GM23338 (cell line): ENCODE data around the gene CDK5RAP2. TPM values are rescaled to one million over a fixed set of nuclear protein-coding genes. Genes with fewer than 3 reads are reported as not detected.

Source experiments
- ATAC-seq: fragments of 200-7000 bp; cut with Tn5 transposase; 3 replicates; pipeline ENCODE4 v1.9.1; 2020
- DNase-seq: peaks from one replicate; pipeline ENCODE4 v3.0.0-alpha.2; 2015; ENCODE audit warnings: low spot score
- H2AFZ ChIP-seq: fragments of 200-600 bp; sonication (generic); 2 replicates; pipeline ENCODE4 v1.8.0; 2016; ENCODE audit warnings: antibody characterized with exemption, mild to moderate bottlenecking, moderate library complexity
- H3F3A ChIP-seq: fragments of 200-600 bp; sonication (generic); replicated peaks from 2 replicates; pipeline ENCODE4 v1.8.0; 2017; ENCODE audit warnings: antibody characterized with exemption, mixed run types, low read depth
- H3K27ac ChIP-seq: fragments of 200-600 bp; sonication (generic); 2 replicates; pipeline ENCODE4 v1.6.1; 2016; ENCODE audit warnings: low read depth
- H3K27me3 ChIP-seq: fragments of 200-600 bp; sonication (generic); 2 replicates; pipeline ENCODE4 v1.8.0; 2016; ENCODE audit warnings: mild to moderate bottlenecking, mixed run types, moderate library complexity; ENCODE audit not compliant: insufficient read depth
- H3K36me3 ChIP-seq: fragments of 200-600 bp; sonication (generic); 2 replicates; pipeline ENCODE4 v1.8.0; 2016; ENCODE audit warnings: mild to moderate bottlenecking; ENCODE audit not compliant: insufficient read depth
- H3K4me1 ChIP-seq: fragments of 200-600 bp; sonication (generic); 2 replicates; pipeline ENCODE4 v1.8.0; 2016; ENCODE audit warnings: mild to moderate bottlenecking, moderate library complexity; ENCODE audit not compliant: insufficient read depth
- H3K4me2 ChIP-seq: fragments of 200-600 bp; sonication (generic); 2 replicates; pipeline ENCODE4 v1.7.1; 2017; ENCODE audit warnings: mixed run types
- H3K4me3 ChIP-seq: fragments of 200-600 bp; sonication (generic); 2 replicates; pipeline ENCODE4 v1.6.1; 2016; ENCODE audit warnings: mixed run types
- H3K79me2 ChIP-seq: fragments of 200-600 bp; sonication (generic); replicated peaks from 2 replicates; pipeline ENCODE4 v1.8.0; 2017; ENCODE audit warnings: mild to moderate bottlenecking; ENCODE audit not compliant: insufficient read depth
- H3K9me2 ChIP-seq: fragments of 200-600 bp; sonication (generic); 2 replicates; pipeline ENCODE4 v1.8.0; 2017; ENCODE audit not compliant: insufficient read depth
- H4K20me1 ChIP-seq: fragments of 200-600 bp; sonication (generic); replicated peaks from 2 replicates; pipeline ENCODE4 v1.8.0; 2017; ENCODE audit warnings: mild to moderate bottlenecking; ENCODE audit not compliant: insufficient read depth
- H3K27ac Mint-ChIP-seq: 2 replicates; pipeline ENCODE4 v1.8.0; 2020; ENCODE audit warnings: inconsistent platforms, mild to moderate bottlenecking, moderate library complexity, mixed read lengths
- H3K27me3 Mint-ChIP-seq: 3 replicates; pipeline ENCODE4 v1.8.0; 2022; ENCODE audit warnings: low read depth, mild to moderate bottlenecking, moderate library complexity, mixed read lengths, inconsistent platforms; ENCODE audit not compliant: insufficient read depth, poor library complexity
- H3K36me3 Mint-ChIP-seq: 3 replicates; pipeline ENCODE4 v1.8.0; 2021; ENCODE audit warnings: low read depth, mild to moderate bottlenecking, inconsistent platforms, moderate library complexity, mixed read lengths
- H3K4me1 Mint-ChIP-seq: 3 replicates; pipeline ENCODE4 v1.8.0; 2020; ENCODE audit warnings: mild to moderate bottlenecking, inconsistent platforms, mixed read lengths
- H3K4me3 Mint-ChIP-seq: 3 replicates; pipeline ENCODE4 v1.8.0; 2021; ENCODE audit warnings: moderate library complexity, mild to moderate bottlenecking, inconsistent platforms, mixed read lengths
- H3K9me3 Mint-ChIP-seq: 3 replicates; pipeline ENCODE4 v1.8.0; 2020; ENCODE audit warnings: moderate library complexity, mild to moderate bottlenecking, inconsistent platforms, mixed read lengths
- CREB1 ChIP-seq: fragments of 250-450 bp; sonication (Bioruptor Pico); IDR thresholded peaks from 2 replicates; pipeline ENCODE4 v1.5.0; 2020; ENCODE audit warnings: low read depth, mild to moderate bottlenecking, moderate library complexity
- ETS1 ChIP-seq: IDR thresholded peaks from 2 replicates; pipeline ENCODE4 v1.6.1; 2016; ENCODE audit warnings: antibody characterized with exemption
- EZH2 ChIP-seq: fragments of 200-600 bp; sonication (generic); IDR thresholded peaks from one replicate; pipeline ENCODE4 v1.8.0; 2017; ENCODE audit warnings: antibody characterized with exemption, mild to moderate bottlenecking, low read depth; ENCODE audit not compliant: unreplicated experiment
- EZH2phosphoT487 ChIP-seq: fragments of 200-600 bp; sonication (generic); IDR thresholded peaks from one replicate; pipeline ENCODE4 v1.8.1; 2018; ENCODE audit warnings: antibody characterized with exemption; ENCODE audit not compliant: unreplicated experiment
- JUNB ChIP-seq: IDR thresholded peaks from one replicate; pipeline ENCODE4 v1.6.1; 2016; ENCODE audit warnings: antibody characterized with exemption; ENCODE audit not compliant: unreplicated experiment
- NANOG ChIP-seq: IDR thresholded peaks from 2 replicates; pipeline ENCODE4 v1.6.1; 2016; ENCODE audit warnings: antibody characterized with exemption, borderline replicate concordance
- POLR2AphosphoS5 ChIP-seq: IDR thresholded peaks from 2 replicates; pipeline ENCODE4 v1.6.1; 2016; ENCODE audit warnings: antibody characterized with exemption, low read depth
- ZNF114 ChIP-seq: fragments of 250-450 bp; sonication (Bioruptor Pico); IDR thresholded peaks from 2 replicates; pipeline ENCODE4 v1.5.0; 2020; ENCODE audit warnings: mild to moderate bottlenecking, moderate library complexity
- ZNF331 ChIP-seq: fragments of 250-450 bp; sonication (Bioruptor Pico); IDR thresholded peaks from 2 replicates; pipeline ENCODE4 v1.5.0; 2020; ENCODE audit warnings: low read depth, mild to moderate bottlenecking, moderate library complexity
- polyA plus RNA-seq: library from polyadenylated mRNA; unstranded; fragments of >200 nt; fragmentation: Nextera tagmentation; extraction: Ambion mirVana; gene quantifications from 2 replicates; pipeline ENCODE4 v1.2.1, GENCODE V29; 2016
- total RNA-seq: library from RNA; depleted of rRNA; stranded (reverse); fragments of >200 nt; shearing (Covaris generic); gene quantifications from 2 replicates; pipeline ENCODE4 v1.2.3, GENCODE V29; 2014
- TF ChIP-seq, protein P1 (sequence below), 2 experiments: fragments of 200-600 bp in 1 of 2; sonication (generic) in 1 of 2; conservative IDR thresholded peaks; 2 replicates each; pipeline versions ENCODE4 v1.5.1 to v1.6.1; 2016 to 2017; ENCODE audit warnings: antibody characterized with exemption in 2 of 2, low read depth in 2 of 2, mild to moderate bottlenecking in 2 of 2, moderate library complexity in 1 of 2
- TF ChIP-seq, protein P2 (sequence below): IDR thresholded peaks from one replicate; pipeline ENCODE4 v1.6.1; 2018; ENCODE audit warnings: antibody characterized with exemption; ENCODE audit not compliant: unreplicated experiment
- TF ChIP-seq, protein P3 (sequence below): fragments of 250-450 bp; sonication (Bioruptor Pico); IDR thresholded peaks from 2 replicates; pipeline ENCODE4 v1.5.0; 2020; ENCODE audit warnings: mild to moderate bottlenecking, moderate library complexity

Gene CDK5RAP2
- total and polyA plus RNA-seq, 2 experiments from 2014 or later, result 50.7 to 65.7 TPM

DNA sequence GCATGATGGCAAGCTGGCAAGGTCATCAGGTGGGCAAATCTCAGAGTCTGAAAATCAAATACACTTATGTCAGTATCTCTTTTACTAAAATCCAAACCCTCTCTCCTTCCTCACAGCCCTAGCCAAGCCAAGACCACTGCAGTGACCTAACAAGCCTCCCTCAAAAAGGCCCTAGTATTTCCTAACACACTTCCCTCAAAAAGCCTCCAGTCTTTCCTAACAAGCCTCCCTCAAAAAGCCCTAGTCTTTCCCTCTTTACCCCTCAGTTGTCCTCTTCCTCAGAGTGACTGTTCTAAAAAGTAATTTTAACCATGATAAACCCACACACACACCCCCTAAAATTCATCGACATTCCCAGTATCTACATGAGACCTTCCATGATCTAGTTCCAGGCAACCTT lies 140.0 kb downstream of the CDK5RAP2 start:
- peaks cover 31% of the 10 kb centered on the region for H3K36me3 Mint-ChIP-seq
- no peak for DNase-seq
- no peaks in the 10 kb centered on the region for H3K9me3 Mint-ChIP-seq
- Histone ChIP-seq H3K9me2 (no peaks in the 10 kb centered on the region), H4K20me1 (0 out of 2 replicates have a peak, but pooled peaks cover 4% of the 10 kb centered on the region), H3K27ac (no peak overlapping the region), H3F3A (no peaks in the 10 kb centered on the region), H3K4me1 (peaks cover 2% of the 10 kb centered on the region; the same call in 1 of the 2 replicates), H3K4me2 (no peak overlapping the region), H3K27me3 (no peaks in the 10 kb centered on the region), H3K79me2 (no peaks in the 10 kb centered on the region), H2AFZ (no peak overlapping the region), H3K4me3 (no peak overlapping the region), H3K36me3 (peaks cover 8% of the 10 kb centered on the region; the same call in 1 of the 2 replicates)
- no peaks in the 10 kb centered on the region for H3K27me3 Mint-ChIP-seq
- TF ChIP-seq, protein P1, sequence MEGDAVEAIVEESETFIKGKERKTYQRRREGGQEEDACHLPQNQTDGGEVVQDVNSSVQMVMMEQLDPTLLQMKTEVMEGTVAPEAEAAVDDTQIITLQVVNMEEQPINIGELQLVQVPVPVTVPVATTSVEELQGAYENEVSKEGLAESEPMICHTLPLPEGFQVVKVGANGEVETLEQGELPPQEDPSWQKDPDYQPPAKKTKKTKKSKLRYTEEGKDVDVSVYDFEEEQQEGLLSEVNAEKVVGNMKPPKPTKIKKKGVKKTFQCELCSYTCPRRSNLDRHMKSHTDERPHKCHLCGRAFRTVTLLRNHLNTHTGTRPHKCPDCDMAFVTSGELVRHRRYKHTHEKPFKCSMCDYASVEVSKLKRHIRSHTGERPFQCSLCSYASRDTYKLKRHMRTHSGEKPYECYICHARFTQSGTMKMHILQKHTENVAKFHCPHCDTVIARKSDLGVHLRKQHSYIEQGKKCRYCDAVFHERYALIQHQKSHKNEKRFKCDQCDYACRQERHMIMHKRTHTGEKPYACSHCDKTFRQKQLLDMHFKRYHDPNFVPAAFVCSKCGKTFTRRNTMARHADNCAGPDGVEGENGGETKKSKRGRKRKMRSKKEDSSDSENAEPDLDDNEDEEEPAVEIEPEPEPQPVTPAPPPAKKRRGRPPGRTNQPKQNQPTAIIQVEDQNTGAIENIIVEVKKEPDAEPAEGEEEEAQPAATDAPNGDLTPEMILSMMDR (conservative IDR thresholded peaks at IDR 0.05; ENCODE audit: low read depth in 2 of 2), result no peak
- TF ChIP-seq EZH2phosphoT487 (no peak), NANOG (no peak), ETS1 (no peak), ZNF331 (CRISPR knock-in tag) (no peak), JUNB (no peak), POLR2AphosphoS5 (no peak), EZH2 (no peak), CREB1 (CRISPR knock-in tag) (no peak), ZNF114 (no peak)
- TF ChIP-seq, protein P2, sequence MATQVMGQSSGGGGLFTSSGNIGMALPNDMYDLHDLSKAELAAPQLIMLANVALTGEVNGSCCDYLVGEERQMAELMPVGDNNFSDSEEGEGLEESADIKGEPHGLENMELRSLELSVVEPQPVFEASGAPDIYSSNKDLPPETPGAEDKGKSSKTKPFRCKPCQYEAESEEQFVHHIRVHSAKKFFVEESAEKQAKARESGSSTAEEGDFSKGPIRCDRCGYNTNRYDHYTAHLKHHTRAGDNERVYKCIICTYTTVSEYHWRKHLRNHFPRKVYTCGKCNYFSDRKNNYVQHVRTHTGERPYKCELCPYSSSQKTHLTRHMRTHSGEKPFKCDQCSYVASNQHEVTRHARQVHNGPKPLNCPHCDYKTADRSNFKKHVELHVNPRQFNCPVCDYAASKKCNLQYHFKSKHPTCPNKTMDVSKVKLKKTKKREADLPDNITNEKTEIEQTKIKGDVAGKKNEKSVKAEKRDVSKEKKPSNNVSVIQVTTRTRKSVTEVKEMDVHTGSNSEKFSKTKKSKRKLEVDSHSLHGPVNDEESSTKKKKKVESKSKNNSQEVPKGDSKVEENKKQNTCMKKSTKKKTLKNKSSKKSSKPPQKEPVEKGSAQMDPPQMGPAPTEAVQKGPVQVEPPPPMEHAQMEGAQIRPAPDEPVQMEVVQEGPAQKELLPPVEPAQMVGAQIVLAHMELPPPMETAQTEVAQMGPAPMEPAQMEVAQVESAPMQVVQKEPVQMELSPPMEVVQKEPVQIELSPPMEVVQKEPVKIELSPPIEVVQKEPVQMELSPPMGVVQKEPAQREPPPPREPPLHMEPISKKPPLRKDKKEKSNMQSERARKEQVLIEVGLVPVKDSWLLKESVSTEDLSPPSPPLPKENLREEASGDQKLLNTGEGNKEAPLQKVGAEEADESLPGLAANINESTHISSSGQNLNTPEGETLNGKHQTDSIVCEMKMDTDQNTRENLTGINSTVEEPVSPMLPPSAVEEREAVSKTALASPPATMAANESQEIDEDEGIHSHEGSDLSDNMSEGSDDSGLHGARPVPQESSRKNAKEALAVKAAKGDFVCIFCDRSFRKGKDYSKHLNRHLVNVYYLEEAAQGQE, result no peak
- TF ChIP-seq, protein P3, sequence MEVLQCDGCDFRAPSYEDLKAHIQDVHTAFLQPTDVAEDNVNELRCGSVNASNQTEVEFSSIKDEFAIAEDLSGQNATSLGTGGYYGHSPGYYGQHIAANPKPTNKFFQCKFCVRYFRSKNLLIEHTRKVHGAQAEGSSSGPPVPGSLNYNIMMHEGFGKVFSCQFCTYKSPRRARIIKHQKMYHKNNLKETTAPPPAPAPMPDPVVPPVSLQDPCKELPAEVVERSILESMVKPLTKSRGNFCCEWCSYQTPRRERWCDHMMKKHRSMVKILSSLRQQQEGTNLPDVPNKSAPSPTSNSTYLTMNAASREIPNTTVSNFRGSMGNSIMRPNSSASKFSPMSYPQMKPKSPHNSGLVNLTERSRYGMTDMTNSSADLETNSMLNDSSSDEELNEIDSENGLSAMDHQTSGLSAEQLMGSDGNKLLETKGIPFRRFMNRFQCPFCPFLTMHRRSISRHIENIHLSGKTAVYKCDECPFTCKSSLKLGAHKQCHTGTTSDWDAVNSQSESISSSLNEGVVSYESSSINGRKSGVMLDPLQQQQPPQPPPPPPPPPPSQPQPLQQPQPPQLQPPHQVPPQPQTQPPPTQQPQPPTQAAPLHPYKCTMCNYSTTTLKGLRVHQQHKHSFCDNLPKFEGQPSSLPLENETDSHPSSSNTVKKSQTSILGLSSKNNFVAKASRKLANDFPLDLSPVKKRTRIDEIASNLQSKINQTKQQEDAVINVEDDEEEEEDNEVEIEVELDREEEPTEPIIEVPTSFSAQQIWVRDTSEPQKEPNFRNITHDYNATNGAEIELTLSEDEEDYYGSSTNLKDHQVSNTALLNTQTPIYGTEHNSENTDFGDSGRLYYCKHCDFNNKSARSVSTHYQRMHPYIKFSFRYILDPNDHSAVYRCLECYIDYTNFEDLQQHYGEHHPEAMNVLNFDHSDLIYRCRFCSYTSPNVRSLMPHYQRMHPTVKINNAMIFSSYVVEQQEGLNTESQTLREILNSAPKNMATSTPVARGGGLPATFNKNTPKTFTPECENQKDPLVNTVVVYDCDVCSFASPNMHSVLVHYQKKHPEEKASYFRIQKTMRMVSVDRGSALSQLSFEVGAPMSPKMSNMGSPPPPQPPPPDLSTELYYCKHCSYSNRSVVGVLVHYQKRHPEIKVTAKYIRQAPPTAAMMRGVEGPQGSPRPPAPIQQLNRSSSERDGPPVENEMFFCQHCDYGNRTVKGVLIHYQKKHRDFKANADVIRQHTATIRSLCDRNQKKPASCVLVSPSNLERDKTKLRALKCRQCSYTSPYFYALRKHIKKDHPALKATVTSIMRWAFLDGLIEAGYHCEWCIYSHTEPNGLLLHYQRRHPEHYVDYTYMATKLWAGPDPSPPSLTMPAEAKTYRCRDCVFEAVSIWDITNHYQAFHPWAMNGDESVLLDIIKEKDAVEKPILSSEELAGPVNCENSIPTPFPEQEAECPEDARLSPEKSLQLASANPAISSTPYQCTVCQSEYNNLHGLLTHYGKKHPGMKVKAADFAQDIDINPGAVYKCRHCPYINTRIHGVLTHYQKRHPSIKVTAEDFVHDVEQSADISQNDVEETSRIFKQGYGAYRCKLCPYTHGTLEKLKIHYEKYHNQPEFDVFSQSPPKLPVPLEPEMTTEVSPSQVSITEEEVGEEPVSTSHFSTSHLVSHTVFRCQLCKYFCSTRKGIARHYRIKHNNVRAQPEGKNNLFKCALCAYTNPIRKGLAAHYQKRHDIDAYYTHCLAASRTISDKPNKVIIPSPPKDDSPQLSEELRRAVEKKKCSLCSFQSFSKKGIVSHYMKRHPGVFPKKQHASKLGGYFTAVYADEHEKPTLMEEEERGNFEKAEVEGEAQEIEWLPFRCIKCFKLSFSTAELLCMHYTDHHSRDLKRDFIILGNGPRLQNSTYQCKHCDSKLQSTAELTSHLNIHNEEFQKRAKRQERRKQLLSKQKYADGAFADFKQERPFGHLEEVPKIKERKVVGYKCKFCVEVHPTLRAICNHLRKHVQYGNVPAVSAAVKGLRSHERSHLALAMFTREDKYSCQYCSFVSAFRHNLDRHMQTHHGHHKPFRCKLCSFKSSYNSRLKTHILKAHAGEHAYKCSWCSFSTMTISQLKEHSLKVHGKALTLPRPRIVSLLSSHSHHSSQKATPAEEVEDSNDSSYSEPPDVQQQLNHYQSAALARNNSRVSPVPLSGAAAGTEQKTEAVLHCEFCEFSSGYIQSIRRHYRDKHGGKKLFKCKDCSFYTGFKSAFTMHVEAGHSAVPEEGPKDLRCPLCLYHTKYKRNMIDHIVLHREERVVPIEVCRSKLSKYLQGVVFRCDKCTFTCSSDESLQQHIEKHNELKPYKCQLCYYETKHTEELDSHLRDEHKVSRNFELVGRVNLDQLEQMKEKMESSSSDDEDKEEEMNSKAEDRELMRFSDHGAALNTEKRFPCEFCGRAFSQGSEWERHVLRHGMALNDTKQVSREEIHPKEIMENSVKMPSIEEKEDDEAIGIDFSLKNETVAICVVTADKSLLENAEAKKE (CRISPR knock-in tag), result no peak
- H3K4me1 Mint-ChIP-seq, result no peaks in the 10 kb centered on the region
- no peak overlapping the region for H3K4me3 Mint-ChIP-seq
- H3K27ac Mint-ChIP-seq, result no peak overlapping the region
- no peak for ATAC-seq
